Lower leg skin (tissue), 4 donors: ENCODE results near the gene GPBP1. TPM values are rescaled to one million over a fixed set of nuclear protein-coding genes. Genes with fewer than 3 reads are reported as not detected.

ENCODE experiments used
- DNase-seq, 2 donors: peaks; one replicate each; pipeline ENCODE4 v3.0.0-alpha.2; 2019; ENCODE audit warnings: low spot score in 2 of 2
- H3K4me3 ChIP-seq: fragments of 200-600 bp; sonication (generic); 2 replicates; pipeline ENCODE4 v1.5.1; 2017; ENCODE audit warnings: mild to moderate bottlenecking, low read depth; ENCODE audit not compliant: poor library complexity, severe bottlenecking
- POLR2A ChIP-seq, 2 donors: fragments of 450-650 bp; IDR thresholded peaks; one replicate each; pipeline ENCODE4 v1.6.1; 2016 to 2017; ENCODE audit warnings: antibody characterized with exemption in 2 of 2, mild to moderate bottlenecking in 1 of 2, moderate library complexity in 1 of 2
- WGBS, 2 donors: methylation state at CpG; one replicate each; pipeline ENCODE4 v1.1.5; 2018; 5-methylcytosine and 5-hydroxymethylcytosine counted together
- intact Hi-C: fragments of 100-400 bp; cut with DNase I; formaldehyde crosslinking; loops from one replicate; pipeline ENCODE4 v1.15.0; 2023; ENCODE audit warnings: low total_unique reads
- total RNA-seq, 4 donors: library from RNA; depleted of rRNA; stranded (reverse); fragments of >200 nt; gene quantifications; one replicate each; pipeline ENCODE4 v1.1.0, GENCODE V29; 2016
- TF ChIP-seq, protein P1 (sequence below), 3 donors: fragments of 450-650 bp; IDR thresholded peaks; one replicate each; pipeline ENCODE4 v1.5.1; 2016; ENCODE audit warnings: antibody characterized with exemption in 3 of 3, mild to moderate bottlenecking in 3 of 3, moderate library complexity in 2 of 3

The GPBP1 gene
- total RNA-seq, 4 donors from 2014 or later = 40.1 to 58.6 (median 52.7) TPM

DNA sequence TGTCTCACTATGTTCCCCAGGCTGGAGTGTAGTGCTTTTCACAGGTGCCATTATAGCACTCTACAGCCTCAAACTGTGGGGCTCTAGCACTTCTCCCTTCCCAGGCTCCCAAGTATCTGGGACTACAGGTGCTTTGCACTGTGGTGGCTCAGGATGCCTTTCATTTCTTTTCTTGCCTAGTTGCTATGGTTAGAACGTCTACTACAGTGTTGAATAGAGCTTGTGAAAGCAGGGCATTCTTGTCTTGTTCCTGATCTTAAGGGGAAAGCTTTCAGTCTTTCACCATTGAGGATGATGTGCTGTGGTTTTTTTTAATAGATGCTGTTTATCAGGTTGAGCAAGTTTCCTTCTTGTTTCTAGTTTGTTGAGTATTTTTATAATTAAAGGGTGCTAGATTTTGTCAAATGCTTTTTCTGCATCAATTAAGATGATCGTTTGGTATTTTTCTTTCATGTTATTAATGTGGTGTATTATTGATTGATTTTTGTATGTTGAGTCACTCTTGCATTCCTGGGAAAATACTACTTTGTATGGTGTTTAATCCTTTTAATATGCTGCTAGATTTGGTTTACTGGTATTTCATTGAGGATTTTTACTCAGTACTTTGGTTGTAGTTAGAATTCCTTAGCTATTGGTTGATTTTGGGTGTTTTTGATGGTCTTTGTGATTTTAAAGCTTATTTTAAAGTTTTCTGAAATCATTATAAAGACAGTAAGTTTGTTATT lies 35.6 kb downstream of the GPBP1 start:
- WGBS, 2 donors = 13 to 17% methylated on average over 2 of the region's 2 CpGs
- DNase-seq = no peak
- TF ChIP-seq POLR2A (IDR thresholded peaks at IDR 0.05) = no peak
- TF ChIP-seq, protein P1, sequence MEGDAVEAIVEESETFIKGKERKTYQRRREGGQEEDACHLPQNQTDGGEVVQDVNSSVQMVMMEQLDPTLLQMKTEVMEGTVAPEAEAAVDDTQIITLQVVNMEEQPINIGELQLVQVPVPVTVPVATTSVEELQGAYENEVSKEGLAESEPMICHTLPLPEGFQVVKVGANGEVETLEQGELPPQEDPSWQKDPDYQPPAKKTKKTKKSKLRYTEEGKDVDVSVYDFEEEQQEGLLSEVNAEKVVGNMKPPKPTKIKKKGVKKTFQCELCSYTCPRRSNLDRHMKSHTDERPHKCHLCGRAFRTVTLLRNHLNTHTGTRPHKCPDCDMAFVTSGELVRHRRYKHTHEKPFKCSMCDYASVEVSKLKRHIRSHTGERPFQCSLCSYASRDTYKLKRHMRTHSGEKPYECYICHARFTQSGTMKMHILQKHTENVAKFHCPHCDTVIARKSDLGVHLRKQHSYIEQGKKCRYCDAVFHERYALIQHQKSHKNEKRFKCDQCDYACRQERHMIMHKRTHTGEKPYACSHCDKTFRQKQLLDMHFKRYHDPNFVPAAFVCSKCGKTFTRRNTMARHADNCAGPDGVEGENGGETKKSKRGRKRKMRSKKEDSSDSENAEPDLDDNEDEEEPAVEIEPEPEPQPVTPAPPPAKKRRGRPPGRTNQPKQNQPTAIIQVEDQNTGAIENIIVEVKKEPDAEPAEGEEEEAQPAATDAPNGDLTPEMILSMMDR (IDR thresholded peaks at IDR 0.05) = no peak
- no peak overlapping the region for H3K4me3 ChIP-seq
- intact Hi-C loops = loop anchor here (10.0 kb wide), 1 partner anchor 305 kb away; the partner anchor contains the start of gene SETD9

GRCh38 chr5:57210633-57211032 lies 36.8 kb downstream of the GPBP1 start:
- H3K4me3 ChIP-seq = no peak overlapping the region
- DNase-seq = no peak
- intact Hi-C loops = loop anchor here (10.0 kb wide), 1 partner anchor 306 kb away; the partner anchor contains the start of gene SETD9
- TF ChIP-seq POLR2A (IDR thresholded peaks at IDR 0.05) = no peak
- TF ChIP-seq, protein P1 (IDR thresholded peaks at IDR 0.05) = no peak

DNA sequence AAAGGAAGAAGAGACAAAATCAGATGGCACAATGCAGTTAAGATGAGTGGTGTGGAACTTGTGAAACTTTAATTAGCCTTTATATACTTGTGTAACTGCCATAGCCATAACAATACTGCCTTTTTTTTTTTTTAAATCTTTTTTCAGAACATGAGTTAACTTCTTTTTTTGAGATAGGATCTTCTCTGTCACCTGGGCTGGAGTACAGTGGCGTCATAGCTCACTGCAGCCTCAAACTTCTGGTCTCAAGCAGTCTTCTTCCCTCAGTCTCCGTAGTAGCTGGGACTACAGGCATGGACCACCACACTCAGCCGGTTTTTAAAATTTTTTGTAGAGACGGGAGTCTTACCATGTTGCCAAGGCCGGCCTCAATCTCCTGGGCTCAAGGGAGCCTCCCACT lies 37.2 kb downstream of the GPBP1 start:
- intact Hi-C loops = loop anchor here (10.0 kb wide), 1 partner anchor 306 kb away; the partner anchor contains the start of gene SETD9

DNA sequence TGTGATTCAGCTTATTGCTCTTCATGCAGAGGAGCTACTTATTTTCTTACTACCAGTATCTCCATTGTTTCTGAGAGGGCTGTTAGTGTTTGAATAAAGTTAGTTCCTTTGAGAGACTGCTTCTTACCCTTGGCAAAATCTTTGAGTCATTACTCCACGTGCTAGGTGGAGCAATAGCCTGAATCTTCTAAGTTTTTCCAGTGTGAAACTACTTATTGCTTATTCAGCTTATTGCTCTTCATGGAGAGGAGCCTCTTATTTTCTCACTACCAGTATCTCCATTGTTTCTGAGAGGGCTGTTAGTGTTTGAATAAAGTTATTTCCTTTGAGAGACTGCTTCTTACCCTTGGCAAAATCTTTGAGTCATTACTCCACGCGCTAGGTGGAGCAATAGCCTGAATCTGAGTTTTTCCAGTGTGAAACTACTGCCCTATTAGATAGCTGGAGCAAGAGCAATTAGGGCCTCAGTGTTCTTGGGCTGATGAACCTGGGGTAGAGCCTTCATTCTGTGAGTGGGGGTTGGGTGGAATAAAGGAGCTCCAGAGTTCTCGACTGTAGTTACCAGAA lies 41.9 kb downstream of the GPBP1 start:
- DNase-seq = no peak
- no peak overlapping the region for H3K4me3 ChIP-seq
- intact Hi-C loops = loop anchor here (10.0 kb wide), 1 partner anchor 311 kb away; the partner anchor contains the start of gene SETD9
- WGBS, 2 donors = 73 to 75% methylated on average over 4 of the region's 4 CpGs
- no peak for TF ChIP-seq POLR2A (IDR thresholded peaks at IDR 0.05)
- TF ChIP-seq, protein P1 (IDR thresholded peaks at IDR 0.05) = no peak

More for the DNA sequence above, 37.2 kb downstream of the GPBP1 start:
- DNase-seq = no peak
- WGBS, 2 donors = 79 to 88% methylated on average over 5 of the region's 5 CpGs
- H3K4me3 ChIP-seq = no peak overlapping the region
- no peak for TF ChIP-seq POLR2A (IDR thresholded peaks at IDR 0.05)
- TF ChIP-seq, protein P1 (IDR thresholded peaks at IDR 0.05) = no peak

- intact Hi-C loops = loop anchor here (10.0 kb wide), 1 partner anchor 312 kb away; the partner anchor contains the start of gene SETD9
- TF ChIP-seq, protein P1 (IDR thresholded peaks at IDR 0.05) = no peak
- TF ChIP-seq POLR2A (IDR thresholded peaks at IDR 0.05) = no peak
- whole genome bisulfite sequencing, 2 donors = 56 to 58% methylated on average over 4 of the region's 4 CpGs
Observed at GRCh38 chr5:57216714-57217113, 42.9 kb downstream of the GPBP1 start.

More at GRCh38 chr5:57216714-57217113, 42.9 kb downstream of the GPBP1 start:
- no peak overlapping the region for H3K4me3 ChIP-seq
- no peak for DNase-seq
